CD4-positive, alpha-beta T cell (primary cell): ENCODE data around the gene ESCO1. TPM values are rescaled to one million over a fixed set of nuclear protein-coding genes. Genes with fewer than 3 reads are reported as not detected.

Experiments used
- ATAC-seq: fragments of 200-7000 bp; cut with Tn5 transposase; one replicate; pipeline ENCODE4 v1.10.0; 2022; ENCODE audit warnings: mild to moderate bottlenecking; ENCODE audit not compliant: poor library complexity
- CTCF ChIA-PET: fragments of 350-600 bp; sonication (Branson Sonifier 250); formaldehyde crosslinking; loops from one replicate; lab custom pipeline; 2021; ENCODE audit warnings: antibody characterized with exemption, inconsistent platforms; lab: Charles Lee
- POLR2A ChIA-PET: fragments of 350-600 bp; sonication (Branson Sonifier 250); formaldehyde crosslinking; loops from one replicate; lab custom pipeline; 2021; ENCODE audit warnings: antibody characterized with exemption, inconsistent platforms; lab: Charles Lee
- DNase-seq, 14 experiments: peaks; one replicate each; pipeline ENCODE4 v3.0.0-alpha.2; 2013 to 2020; ENCODE audit warnings: mixed read lengths in 2 of 14
- H3K27ac ChIP-seq, 2 donors: one replicate each; pipeline versions ENCODE4 v1.5.1 to v1.7.0; 2013; ENCODE audit warnings: low read length in 2 of 2, low read depth in 1 of 2, mild to moderate bottlenecking in 1 of 2
- H3K27me3 ChIP-seq, 2 experiments: 1 replicate in 1 of 2; 2 replicates in 1 of 2; pipeline versions ENCODE4 v1.6.1 to v1.7.0; 2013; ENCODE audit warnings: low read length in 2 of 2, control low read depth in 1 of 2, mild to moderate bottlenecking in 1 of 2, moderate library complexity in 1 of 2; ENCODE audit not compliant: insufficient read depth in 2 of 2, control insufficient read depth in 1 of 2
- H3K36me3 ChIP-seq: one replicate; pipeline ENCODE4 v1.6.1; 2013; ENCODE audit warnings: low read length, control low read depth; ENCODE audit not compliant: insufficient read depth
- H3K4me1 ChIP-seq: one replicate; pipeline ENCODE4 v1.6.1; 2013; ENCODE audit warnings: low read length, control low read depth; ENCODE audit not compliant: insufficient read depth
- H3K4me3 ChIP-seq: one replicate; pipeline ENCODE4 v1.5.1; 2013; ENCODE audit warnings: mild to moderate bottlenecking, low read length, moderate library complexity
- H3K9me3 ChIP-seq, 2 experiments: 1 replicate in 1 of 2; 2 replicates in 1 of 2; pipeline versions ENCODE4 v1.6.1 to v1.7.0; 2013; ENCODE audit warnings: low read length in 2 of 2, mild to moderate bottlenecking in 2 of 2, control low read depth in 1 of 2, moderate library complexity in 1 of 2; ENCODE audit not compliant: control insufficient read depth in 1 of 2, insufficient read depth in 1 of 2
- H3K27ac Mint-ChIP-seq: one replicate; pipeline ENCODE4 v1.8.0; 2020; ENCODE audit warnings: mixed read lengths
- H3K27me3 Mint-ChIP-seq: one replicate; pipeline ENCODE4 v1.8.0; 2021; ENCODE audit warnings: mixed read lengths
- H3K36me3 Mint-ChIP-seq: one replicate; pipeline ENCODE4 v1.8.0; 2021; ENCODE audit warnings: low read depth, mixed read lengths
- H3K4me1 Mint-ChIP-seq: one replicate; pipeline ENCODE4 v1.8.0; 2021; ENCODE audit warnings: low read depth, mixed read lengths
- H3K4me3 Mint-ChIP-seq: one replicate; pipeline ENCODE4 v1.8.0; 2020; ENCODE audit warnings: mild to moderate bottlenecking, mixed read lengths
- H3K9me3 Mint-ChIP-seq: one replicate; pipeline ENCODE4 v1.8.0; 2020; ENCODE audit warnings: mixed read lengths
- CTCF ChIP-seq: fragments of 200-600 bp; IDR thresholded peaks from one replicate; pipeline ENCODE4 v1.8.0; 2022; ENCODE audit warnings: antibody characterized with exemption, mild to moderate bottlenecking
- intact Hi-C, 2 experiments: fragments of 100-400 bp; cut with DNase I in 1 of 2; cut with micrococcal nuclease in 1 of 2; formaldehyde crosslinking; loops; one replicate each; pipeline versions ENCODE4 v1.15.1 to v1.9.0; 2023 to 2025; cut with DNase I, micrococcal nuclease
- total RNA-seq, 174 experiments: library from RNA in 2 of 174; stranded (reverse) in 2 of 174; gene quantifications; one replicate each; pipeline ENCODE4 v1.2.3 and lab custom pipeline; 2021 to 2026

The ESCO1 gene
- total RNA-seq, 2 experiments from 2014 or later: 31.7 to 32.8 TPM

- no peaks in the 10 kb centered on the region for H3K9me3 ChIP-seq
- no peak for TF ChIP-seq CTCF
- Mint-ChIP-seq H3K4me3 (no peak overlapping the region), H3K27ac (no peak overlapping the region), H3K9me3 (no peaks in the 10 kb centered on the region), H3K27me3 (peaks cover 22% of the 10 kb centered on the region), H3K4me1 (no peaks in the 10 kb centered on the region), H3K36me3 (no peaks in the 10 kb centered on the region)
- H3K36me3 ChIP-seq: no peaks in the 10 kb centered on the region
- DNase-seq (no peak), ATAC-seq (no peak)
- intact Hi-C loops: no loop called here
- H3K4me3 ChIP-seq: no peak overlapping the region
- H3K4me1 ChIP-seq: no peaks in the 10 kb centered on the region
- no peak overlapping the region for H3K27ac ChIP-seq
- POLR2A ChIA-PET: interaction anchor here (0.6 kb wide), 1 partner anchor 20 kb away, joined by 4 read pairs; no protein-coding TSS in a partner anchor
- CTCF ChIA-PET: no interaction called here
- H3K27me3 ChIP-seq: peaks cover 0 to 5% of the 10 kb centered on the region in 2 experiments
These were observed 115.5 kb downstream of the ESCO1 start for GRCh38 chr18:21484851-21485636.

DNA sequence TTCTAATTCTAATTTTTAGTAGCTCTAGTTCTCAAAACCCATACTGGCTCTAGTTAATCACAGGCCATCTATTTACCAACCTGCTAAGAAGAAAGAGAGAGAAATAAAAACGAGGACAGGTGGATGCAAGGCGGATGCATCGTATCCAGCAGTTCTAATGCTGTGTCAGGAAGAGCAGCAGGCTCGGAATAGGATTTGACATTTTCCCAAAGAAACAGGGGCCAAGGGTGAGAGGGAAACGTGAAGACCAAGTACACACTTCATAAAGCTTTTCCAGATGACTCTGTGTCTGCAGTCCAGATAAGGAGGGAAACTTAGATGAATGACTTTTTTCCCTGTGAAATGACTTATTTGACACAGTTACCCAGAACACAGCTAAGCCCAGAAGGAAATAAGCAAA, 117.5 kb downstream of the ESCO1 start:
- no peak for DNase-seq
- POLR2A ChIA-PET: no interaction called here

GRCh38 chr18:21481739-21482138, 118.8 kb downstream of the ESCO1 start:
- DNase-seq (no peak), ATAC-seq (no peak)
- POLR2A ChIA-PET: no interaction called here
- Mint-ChIP-seq H3K27ac (no peak overlapping the region), H3K36me3 (no peaks in the 10 kb centered on the region), H3K4me3 (no peak overlapping the region), H3K4me1 (no peaks in the 10 kb centered on the region), H3K9me3 (no peaks in the 10 kb centered on the region), H3K27me3 (peaks cover 18% of the 10 kb centered on the region)
- Histone ChIP-seq H3K9me3 (no peaks in the 10 kb centered on the region), H3K36me3 (no peaks in the 10 kb centered on the region), H3K4me3 (no peak overlapping the region), H3K27me3 (peaks cover 0 to 5% of the 10 kb centered on the region in 2 experiments), H3K4me1 (no peaks in the 10 kb centered on the region), H3K27ac (no peak overlapping the region)
- intact Hi-C loops: no loop called here
- CTCF ChIA-PET: no interaction called here
- no peak for TF ChIP-seq CTCF

More for the DNA sequence above, 117.5 kb downstream of the ESCO1 start:
- H3K27ac Mint-ChIP-seq: no peak overlapping the region
- Histone ChIP-seq H3K27ac (no peak overlapping the region), H3K4me3 (no peak overlapping the region), H3K9me3 (no peaks in the 10 kb centered on the region), H3K36me3 (no peaks in the 10 kb centered on the region), H3K4me1 (no peaks in the 10 kb centered on the region), H3K27me3 (peaks cover 0 to 5% of the 10 kb centered on the region in 2 experiments)
- no peaks in the 10 kb centered on the region for H3K4me1 Mint-ChIP-seq
- no peaks in the 10 kb centered on the region for H3K9me3 Mint-ChIP-seq
- CTCF ChIA-PET: no interaction called here
- no peaks in the 10 kb centered on the region for H3K36me3 Mint-ChIP-seq
- intact Hi-C loops: no loop called here
- H3K27me3 Mint-ChIP-seq: peaks cover 22% of the 10 kb centered on the region
- no peak for ATAC-seq
- H3K4me3 Mint-ChIP-seq: no peak overlapping the region
- no peak for TF ChIP-seq CTCF
